ENCODE data around the gene CHRNB2. TPM values are rescaled to one million over a fixed set of nuclear protein-coding genes. Genes with fewer than 3 reads are reported as not detected.

Gene CHRNB2
- total and polyA plus RNA-seq, 4 donors = 0.06 to 0.21 (median 0.08) TPM

DNA sequence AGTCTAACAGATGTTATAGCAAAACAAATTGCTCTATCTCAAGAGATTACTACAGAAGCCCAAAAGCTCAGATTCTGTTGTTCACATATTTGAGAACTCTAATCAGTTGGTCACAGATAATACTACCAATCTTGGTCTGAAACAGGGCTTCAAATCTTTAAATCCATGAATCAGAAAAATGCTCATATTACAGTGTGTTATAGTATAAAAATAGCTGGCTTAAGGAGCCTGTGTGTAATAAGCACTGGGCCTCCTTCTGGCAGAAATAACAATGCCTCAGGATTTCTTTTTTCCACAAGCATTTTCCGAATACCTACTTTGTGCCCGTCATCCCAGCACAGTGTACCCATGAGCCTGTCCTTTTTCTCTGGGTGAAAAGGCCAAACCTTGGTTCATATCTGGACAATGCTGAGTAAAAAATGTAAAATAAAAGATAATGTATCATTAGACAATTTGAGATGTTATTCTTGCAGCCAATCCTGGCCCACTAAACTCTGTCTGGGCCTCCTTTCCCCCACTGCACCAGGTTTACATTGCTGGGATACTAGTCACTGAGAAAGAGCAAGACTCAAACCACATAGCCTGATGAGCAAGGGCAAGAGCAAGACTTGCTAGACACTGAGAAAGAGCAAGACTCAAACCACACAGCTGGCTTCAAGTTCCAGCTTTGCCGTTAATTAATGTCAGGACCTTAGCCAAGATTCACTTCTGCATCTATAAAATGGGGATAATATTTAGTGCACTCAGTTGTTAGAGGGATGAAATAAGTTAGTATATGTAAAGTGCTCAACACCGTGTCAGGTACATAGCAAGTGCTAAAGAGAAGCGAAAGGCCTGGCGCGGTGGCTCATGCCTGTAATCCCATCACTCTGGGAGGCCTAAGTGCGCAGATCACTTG lies 57.4 kb downstream of the CHRNB2 start:
- H3K9me3 ChIP-seq (ENCODE audit: control insufficient read depth in 4 of 4, insufficient read depth in 3 of 4, low read length in 3 of 4) = peaks cover 0 to 2% (median 0%) of the 10 kb centered on the region in 4 donors
- 93 to 95% methylated on average over 8 of the region's 8 CpGs for WGBS, 2 donors
- DNase-seq (no peak), ATAC-seq (ENCODE audit: insufficient read depth, low FRiP score) (no peak)
- no peak overlapping the region for H3K27ac ChIP-seq (ENCODE audit: low read depth in 1 of 2, low read length in 1 of 2)
- no peak overlapping the region for H3K9ac ChIP-seq (ENCODE audit: insufficient read depth in 1 of 2, low read length in 2 of 2)
- TF ChIP-seq, protein P1, sequence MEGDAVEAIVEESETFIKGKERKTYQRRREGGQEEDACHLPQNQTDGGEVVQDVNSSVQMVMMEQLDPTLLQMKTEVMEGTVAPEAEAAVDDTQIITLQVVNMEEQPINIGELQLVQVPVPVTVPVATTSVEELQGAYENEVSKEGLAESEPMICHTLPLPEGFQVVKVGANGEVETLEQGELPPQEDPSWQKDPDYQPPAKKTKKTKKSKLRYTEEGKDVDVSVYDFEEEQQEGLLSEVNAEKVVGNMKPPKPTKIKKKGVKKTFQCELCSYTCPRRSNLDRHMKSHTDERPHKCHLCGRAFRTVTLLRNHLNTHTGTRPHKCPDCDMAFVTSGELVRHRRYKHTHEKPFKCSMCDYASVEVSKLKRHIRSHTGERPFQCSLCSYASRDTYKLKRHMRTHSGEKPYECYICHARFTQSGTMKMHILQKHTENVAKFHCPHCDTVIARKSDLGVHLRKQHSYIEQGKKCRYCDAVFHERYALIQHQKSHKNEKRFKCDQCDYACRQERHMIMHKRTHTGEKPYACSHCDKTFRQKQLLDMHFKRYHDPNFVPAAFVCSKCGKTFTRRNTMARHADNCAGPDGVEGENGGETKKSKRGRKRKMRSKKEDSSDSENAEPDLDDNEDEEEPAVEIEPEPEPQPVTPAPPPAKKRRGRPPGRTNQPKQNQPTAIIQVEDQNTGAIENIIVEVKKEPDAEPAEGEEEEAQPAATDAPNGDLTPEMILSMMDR (IDR thresholded peaks at IDR 0.05; ENCODE audit: control extremely low read depth, extremely low read depth) = no peak
- H3K27me3 ChIP-seq (ENCODE audit: control insufficient read depth in 3 of 3, insufficient read depth in 3 of 3, low read length in 2 of 3) = no peaks in the 10 kb centered on the region
- H3K4me3 ChIP-seq = no peak overlapping the region
- H3K4me1 ChIP-seq (ENCODE audit: control insufficient read depth in 5 of 5, insufficient read depth in 5 of 5, low read length in 5 of 5) = peaks cover 0 to 11% (median 9%) of the 10 kb centered on the region in 5 donors
- peaks cover 0 to 8% (median 1%) of the 10 kb centered on the region in 4 donors for H3K36me3 ChIP-seq (ENCODE audit: control insufficient read depth in 4 of 4, insufficient read depth in 4 of 4, low read length in 4 of 4)

DNA sequence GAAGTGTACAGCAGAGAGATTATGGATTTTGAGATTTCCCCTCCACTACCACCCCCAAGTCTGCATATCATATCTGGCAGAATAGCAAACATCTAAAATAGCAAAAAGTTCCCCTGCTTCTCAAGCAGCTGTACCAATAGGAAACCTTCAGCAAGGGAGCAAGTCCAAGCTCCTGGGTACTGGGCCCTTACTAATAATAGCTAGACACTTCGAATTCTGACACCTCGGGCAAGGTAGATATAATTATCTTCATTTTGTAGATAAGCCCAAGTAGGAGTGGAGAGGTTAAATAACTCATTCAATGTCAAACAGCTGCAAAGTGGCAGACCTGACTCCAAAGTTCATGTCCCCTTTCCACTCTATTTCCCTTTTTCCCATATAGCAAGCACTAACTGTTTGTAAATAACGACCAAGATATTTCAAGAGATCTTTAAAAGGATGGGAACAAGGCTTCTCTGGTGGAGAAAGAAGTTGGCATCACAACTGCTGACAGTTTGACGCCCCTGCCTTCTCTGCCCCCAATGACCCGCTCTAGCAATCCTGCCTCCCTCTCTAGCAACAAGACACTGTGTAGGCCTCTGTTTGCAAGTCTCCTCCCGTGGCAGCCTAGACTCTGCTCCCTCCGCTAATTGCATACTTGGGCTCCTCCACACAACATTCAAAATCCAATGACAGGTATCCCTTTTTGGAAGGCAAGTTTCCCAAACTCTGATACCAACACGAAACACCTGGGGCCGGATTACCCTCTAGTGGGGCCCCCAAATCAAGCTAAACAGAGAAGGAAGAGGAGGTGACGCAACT lies 59.1 kb downstream of the CHRNB2 start:
- ATAC-seq (ENCODE audit: insufficient read depth, low FRiP score) (no peak), DNase-seq (peak in 2 of 3 donors; percentile 24 to 48)
- Histone ChIP-seq H3K9me3 (ENCODE audit: control insufficient read depth in 4 of 4, insufficient read depth in 3 of 4, low read length in 3 of 4) (peaks cover 0 to 2% (median 0%) of the 10 kb centered on the region in 4 donors), H3K36me3 (ENCODE audit: control insufficient read depth in 4 of 4, insufficient read depth in 4 of 4, low read length in 4 of 4) (peaks cover 0 to 8% (median 1%) of the 10 kb centered on the region in 4 donors), H3K9ac (ENCODE audit: insufficient read depth in 1 of 2, low read length in 2 of 2) (peak overlapping the region; percentile 87 to 98), H3K27me3 (ENCODE audit: control insufficient read depth in 3 of 3, insufficient read depth in 3 of 3, low read length in 2 of 3) (no peaks in the 10 kb centered on the region), H3K4me3 (peak overlapping the region; percentile 90), H3K4me1 (ENCODE audit: control insufficient read depth in 5 of 5, insufficient read depth in 5 of 5, low read length in 5 of 5) (peaks cover 0 to 11% (median 9%) of the 10 kb centered on the region in 5 donors), H3K27ac (ENCODE audit: low read depth in 1 of 2, low read length in 1 of 2) (peak overlapping the region; percentile 83 to 93)
- TF ChIP-seq, protein P1 (IDR thresholded peaks at IDR 0.05; ENCODE audit: control extremely low read depth, extremely low read depth) = no peak
- WGBS, 2 donors = 18 to 22% methylated on average over 10 of the region's 10 CpGs

DNA sequence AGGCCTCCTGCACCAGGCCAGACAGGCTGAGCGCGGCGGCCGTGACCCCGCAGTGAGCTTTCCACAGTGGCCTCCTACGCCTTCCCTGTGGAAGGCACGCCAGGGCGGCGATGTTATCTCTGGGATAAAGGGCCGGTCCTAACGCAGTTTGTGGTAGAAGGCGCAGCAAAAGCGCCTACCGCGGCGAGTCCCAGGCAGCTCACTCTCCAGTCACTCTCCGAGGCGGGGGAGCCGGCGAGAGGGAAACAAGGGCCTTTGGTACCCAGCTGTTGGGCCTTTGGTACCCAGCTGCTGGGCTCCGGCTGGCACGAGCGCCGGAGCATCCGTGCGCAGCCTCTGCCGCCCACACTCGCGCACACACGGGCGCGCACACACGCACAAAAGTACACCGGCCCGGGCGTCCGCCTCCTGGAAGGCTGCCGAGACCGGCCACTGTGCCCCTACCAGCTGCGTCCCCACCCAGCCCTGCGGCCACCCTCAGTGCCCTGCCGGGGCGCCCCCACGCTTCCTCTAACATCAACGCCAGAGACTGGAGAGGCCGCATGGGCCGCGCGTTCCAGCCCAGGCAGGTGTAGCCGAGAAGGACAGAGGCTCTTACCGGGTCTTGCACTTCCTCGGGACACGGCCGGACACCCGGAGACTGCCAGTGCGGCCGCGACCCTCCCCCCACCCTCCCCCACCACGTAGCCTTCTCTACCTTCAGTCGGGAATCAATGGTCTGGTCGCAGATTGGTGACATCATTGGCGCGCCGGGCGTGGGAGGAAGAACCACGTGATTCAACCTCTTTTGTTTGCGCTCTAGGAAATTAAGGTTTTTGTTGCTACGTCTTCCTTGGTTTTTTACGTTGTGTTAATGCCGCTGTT lies 59.9 kb downstream of the CHRNB2 start:
- H3K9me3 ChIP-seq (ENCODE audit: control insufficient read depth in 4 of 4, insufficient read depth in 3 of 4, low read length in 3 of 4) = peaks cover 0 to 2% (median 0%) of the 10 kb centered on the region in 4 donors
- peak overlapping the region; percentile 90 for H3K4me3 ChIP-seq
- H3K9ac ChIP-seq (ENCODE audit: insufficient read depth in 1 of 2, low read length in 2 of 2) = peak overlapping the region; percentile 87 to 98
- TF ChIP-seq, protein P1 (IDR thresholded peaks at IDR 0.05; ENCODE audit: control extremely low read depth, extremely low read depth) = no peak
- peaks cover 0 to 8% (median 0%) of the 10 kb centered on the region in 4 donors for H3K36me3 ChIP-seq (ENCODE audit: control insufficient read depth in 4 of 4, insufficient read depth in 4 of 4, low read length in 4 of 4)
- DNase-seq (peak; percentile 93 to 94 (median 94)), ATAC-seq (ENCODE audit: insufficient read depth, low FRiP score) (peak; percentile 68)
- H3K27me3 ChIP-seq (ENCODE audit: control insufficient read depth in 3 of 3, insufficient read depth in 3 of 3, low read length in 2 of 3) = no peaks in the 10 kb centered on the region
- H3K27ac ChIP-seq (ENCODE audit: low read depth in 1 of 2, low read length in 1 of 2) = peak overlapping the region; percentile 83 to 93
- 0% methylated on average over 53 to 70 of the region's 70 CpGs for WGBS, 2 donors
- H3K4me1 ChIP-seq (ENCODE audit: control insufficient read depth in 5 of 5, insufficient read depth in 5 of 5, low read length in 5 of 5) = peaks cover 0 to 11% (median 4%) of the 10 kb centered on the region in 5 donors

Data from lung (tissue), 12 donors.